GM21786 (cell line): ENCODE results near the gene METTL21C.
A peak's percentile ranks its signal among the peaks of the same experiment; 100 is the strongest.

ENCODE experiments used
- ATAC-seq: cut with Tn5 transposase; IDR thresholded peaks from one replicate; pipeline ENCODE4 v1.9.1; 2021; ENCODE audit not compliant: unreplicated experiment

Gene METTL21C

GRCh38 chr13:102697929-102698648, 3.2 kb upstream of the METTL21C start:
- no peak for ATAC-seq

GRCh38 chr13:102697264-102697663, 2.4 kb upstream of the METTL21C start:
- no peak for ATAC-seq

GRCh38 chr13:102696465-102696864, 1.6 kb upstream of the METTL21C start:
- no peak for ATAC-seq

- ATAC-seq, result no peak
Observed at GRCh38 chr13:102693776-102694175, 1.1 kb downstream of the METTL21C start.

GRCh38 chr13:102693250-102693649, 1.6 kb downstream of the METTL21C start:
- ATAC-seq, result no peak

GRCh38 chr13:102692491-102692826, 2.4 kb downstream of the METTL21C start:
- no peak for ATAC-seq

GRCh38 chr13:102690883-102691282, 4.0 kb downstream of the METTL21C start:
- ATAC-seq, result no peak

GRCh38 chr13:102688306-102688973, 6.4 kb downstream of the METTL21C start:
- no peak for ATAC-seq

GRCh38 chr13:102687520-102687919, 7.3 kb downstream of the METTL21C start:
- no peak for ATAC-seq

- ATAC-seq, result no peak
Observed at GRCh38 chr13:102686024-102686423, 8.8 kb downstream of the METTL21C start.

GRCh38 chr13:102683637-102684036, 11.2 kb downstream of the METTL21C start:
- ATAC-seq, result no peak

- no peak for ATAC-seq
Observed at GRCh38 chr13:102682727-102683126, 12.1 kb downstream of the METTL21C start.

GRCh38 chr13:102682211-102682610, 12.6 kb downstream of the METTL21C start:
- no peak for ATAC-seq

GRCh38 chr13:102680842-102681740, 13.8 kb downstream of the METTL21C start:
- ATAC-seq, result peak; percentile 46

- no peak for ATAC-seq
Observed at GRCh38 chr13:102680133-102680717, 14.6 kb downstream of the METTL21C start.

GRCh38 chr13:102679449-102680132, 15.3 kb downstream of the METTL21C start:
- no peak for ATAC-seq

- ATAC-seq, result no peak
Observed at GRCh38 chr13:102678339-102679107, 16.3 kb downstream of the METTL21C start.

- no peak for ATAC-seq
Observed at GRCh38 chr13:102677122-102677521, 17.7 kb downstream of the METTL21C start.

- no peak for ATAC-seq
Observed at GRCh38 chr13:102675115-102675514, 19.7 kb downstream of the METTL21C start.

GRCh38 chr13:102670130-102670529, 24.7 kb downstream of the METTL21C start:
- ATAC-seq, result no peak
